ENCODE data around the gene KCNT2. TPM values are rescaled to one million over a fixed set of nuclear protein-coding genes. Genes with fewer than 3 reads are reported as not detected.

Gene KCNT2
- total and polyA plus RNA-seq, 2 of the 8 experiments (the other 6 are each of a cell fraction or from before 2014, with no cell fraction given) = 2.3 to 10.2 TPM

GRCh38 chr1:196302981-196303380 is 305.3 kb downstream of the KCNT2 start:
- H2BK20ac ChIP-seq (ENCODE audit: low read length) = no peak overlapping the region
- no peaks in the 10 kb centered on the region for H3K79me2 ChIP-seq (ENCODE audit: control insufficient read depth in 1 of 2, insufficient read depth in 2 of 2, low read length in 2 of 2)
- H3K36me3 ChIP-seq (ENCODE audit: control insufficient read depth in 2 of 4, insufficient read depth in 4 of 4, low read length in 3 of 4) = no peaks in the 10 kb centered on the region
- no peak overlapping the region for H3K9ac ChIP-seq (replicated peaks in 1 of 4; ENCODE audit: extremely low read depth in 1 of 4, low read depth in 3 of 4, low read length in 3 of 4)
- no peak overlapping the region for H2BK12ac ChIP-seq (ENCODE audit: low read depth, low read length)
- H4K8ac ChIP-seq (ENCODE audit: extremely low read depth, insufficient read depth, low read length) = no peak overlapping the region
- POLR2A ChIA-PET (ENCODE audit: partially characterized antibody) = no interaction called here
- H3K56ac ChIP-seq (replicated peaks; ENCODE audit: insufficient read length, low read depth, low read length) = no peak overlapping the region
- no peaks in the 10 kb centered on the region for H3K9me3 ChIP-seq (ENCODE audit: insufficient read depth in 2 of 2, low read depth in 1 of 2, low read length in 1 of 2)
- peak overlapping the region; percentile 18 to 20; a peak in 2 of 4 replicates for H3K4me2 ChIP-seq (ENCODE audit: insufficient read depth in 1 of 2, low read depth in 2 of 2, low read length in 2 of 2)
- H3K14ac ChIP-seq (ENCODE audit: insufficient read length) = no peak overlapping the region
- H3K18ac ChIP-seq (ENCODE audit: extremely low read depth, low read length) = no peak overlapping the region
- peak; percentile 55 for FAIRE-seq
- no peak overlapping the region for H2BK5ac ChIP-seq (ENCODE audit: low read depth, low read length)
- H3K79me1 ChIP-seq (ENCODE audit: low read depth, low read length) = no peaks in the 10 kb centered on the region
- H4K20me1 ChIP-seq (replicated peaks in 1 of 2; ENCODE audit: control insufficient read depth in 1 of 2, insufficient read depth in 2 of 2, low read length in 2 of 2) = no peaks in the 10 kb centered on the region
- no peak overlapping the region for H2BK15ac ChIP-seq (ENCODE audit: low read length)
- no peak overlapping the region for H3K4me3 ChIP-seq (ENCODE audit: extremely low read depth in 1 of 4, insufficient read depth in 2 of 4, low read depth in 3 of 4, low read length in 4 of 4)
- no peak overlapping the region for H4K5ac ChIP-seq (ENCODE audit: insufficient read length, low read depth, low read length)
- CTCF ChIA-PET (ENCODE audit: partially characterized antibody) = interaction anchor here (1.2 to 4.3 kb wide), 2 partner anchors 154 to 363 kb away, joined by 7 to 12 read pairs; no protein-coding TSS in a partner anchor
- no peaks in the 10 kb centered on the region for H3K27me3 ChIP-seq (replicated peaks in 1 of 4; ENCODE audit: control insufficient read depth in 3 of 4, extremely low read depth in 1 of 4, insufficient read depth in 3 of 4, low read length in 3 of 4)
- H2BK120ac ChIP-seq (replicated peaks; ENCODE audit: low read depth, low read length) = no peak overlapping the region
- no peak overlapping the region for H4K91ac ChIP-seq (replicated peaks; ENCODE audit: insufficient read length, low read length)
- H3K4me1 ChIP-seq (replicated peaks in 1 of 4; ENCODE audit: control insufficient read depth in 3 of 4, insufficient read depth in 4 of 4, low read length in 3 of 4) = peaks cover 2 to 24% (median 7%) of the 10 kb centered on the region in 4 experiments; a peak in 4 of 7 replicates
- no peaks in the 10 kb centered on the region for H3K23me2 ChIP-seq (ENCODE audit: low read depth, low read length)
- H3K27ac ChIP-seq (ENCODE audit: low read depth, low read length) = no peak overlapping the region
- no peak overlapping the region for H2AK5ac ChIP-seq (ENCODE audit: low read depth, low read length)
- DNase-seq (ENCODE audit: low read depth in 1 of 2, low spot score in 2 of 2) = no peak
- H3K4ac ChIP-seq (replicated peaks; ENCODE audit: insufficient read length, low read depth, low read length) = no peak overlapping the region
- no peak overlapping the region for H3K23ac ChIP-seq (ENCODE audit: insufficient read length)
- H2AFZ ChIP-seq (ENCODE audit: low read length) = no peak overlapping the region
- peak; percentile 81; the same call in 1 of the 2 replicates for TF ChIP-seq TEAD4 (IDR thresholded peaks at IDR 0.05; ENCODE audit: low read depth, low read length)

Measured in H1 (cell line).